Left hindlimb (tissue), 1 donor: ENCODE data around the gene IL10RB.

ENCODE experiments used
- DNase-seq: peaks from one replicate; pipeline ENCODE4 v3.0.0-alpha.2; 2018

Gene IL10RB

DNA sequence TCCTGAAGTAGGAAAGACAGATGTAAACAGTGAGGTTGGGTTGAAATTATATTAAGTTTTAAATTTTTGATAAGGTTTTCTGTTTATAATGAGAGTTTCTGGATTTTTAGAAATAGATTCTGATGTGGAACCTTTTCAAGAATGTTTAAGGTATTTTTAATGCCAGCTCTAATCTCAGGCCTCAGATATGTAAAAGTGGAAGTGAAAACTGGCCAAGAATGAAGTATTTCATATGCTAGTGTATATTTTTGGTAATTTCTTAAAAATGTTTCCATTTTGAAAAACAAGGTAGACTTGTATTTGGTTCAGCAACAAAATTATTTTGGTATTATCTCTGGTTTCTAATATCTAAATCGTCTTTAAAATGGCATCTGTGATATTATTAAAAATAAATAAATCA, 73.0 kb downstream of the IL10RB start:
- no peak for DNase-seq

- no peak for DNase-seq
These were observed 73.8 kb downstream of the IL10RB start for GRCh38 chr21:33339918-33340317.

GRCh38 chr21:33345751-33346238, 79.6 kb downstream of the IL10RB start:
- no peak for DNase-seq
